Trophoblast cell (in vitro differentiated cells and primary cell): ENCODE measurements around the gene DBI.

ENCODE experiments used
- DNase-seq, 2 donors: peaks; one replicate each; pipeline ENCODE4 v3.0.0-alpha.2; 2016
- H2AFZ ChIP-seq: 2 replicates; pipeline ENCODE4 v1.6.1; 2013; ENCODE audit warnings: low read length, moderate library complexity, mild to moderate bottlenecking; ENCODE audit not compliant: insufficient read depth, poor library complexity
- H2AK5ac ChIP-seq: 2 replicates; pipeline ENCODE4 v1.6.1; 2013; ENCODE audit warnings: mild to moderate bottlenecking, low read length
- H2BK120ac ChIP-seq: 2 replicates; pipeline ENCODE4 v1.6.1; 2013; ENCODE audit warnings: low read length, mild to moderate bottlenecking, moderate library complexity; ENCODE audit not compliant: insufficient read depth, poor library complexity
- H2BK12ac ChIP-seq: 2 replicates; pipeline ENCODE4 v1.6.1; 2013; ENCODE audit warnings: mild to moderate bottlenecking, low read length, moderate library complexity
- H2BK5ac ChIP-seq: 2 replicates; pipeline ENCODE4 v1.6.1; 2013; ENCODE audit warnings: low read length, low read depth, moderate library complexity, mild to moderate bottlenecking; ENCODE audit not compliant: poor library complexity
- H3K14ac ChIP-seq: 2 replicates; pipeline ENCODE4 v1.6.1; 2013; ENCODE audit warnings: mild to moderate bottlenecking, low read length
- H3K18ac ChIP-seq: 2 replicates; pipeline ENCODE4 v1.6.1; 2013; ENCODE audit warnings: mild to moderate bottlenecking, low read length
- H3K23ac ChIP-seq: 2 replicates; pipeline ENCODE4 v1.6.1; 2013; ENCODE audit warnings: low read length
- H3K27ac ChIP-seq: 2 replicates; pipeline ENCODE4 v1.5.1; 2013; ENCODE audit warnings: low read depth, mild to moderate bottlenecking, inconsistent platforms, low read length, moderate library complexity
- H3K27me3 ChIP-seq: 2 replicates; pipeline ENCODE4 v1.6.1; 2013; ENCODE audit warnings: inconsistent platforms, mild to moderate bottlenecking, low read length, moderate library complexity; ENCODE audit not compliant: insufficient read depth
- H3K36me3 ChIP-seq, 2 experiments: 1 replicate in 1 of 2; 2 replicates in 1 of 2; pipeline ENCODE4 v1.6.1; 2013; ENCODE audit warnings: low read length in 2 of 2, mild to moderate bottlenecking in 2 of 2, moderate library complexity in 1 of 2; ENCODE audit not compliant: insufficient read depth in 2 of 2, control insufficient read depth in 1 of 2
- H3K4ac ChIP-seq: 2 replicates; pipeline ENCODE4 v1.6.1; 2013; ENCODE audit warnings: low read depth, mild to moderate bottlenecking, low read length, moderate library complexity
- H3K4me1 ChIP-seq, 2 experiments: 1 replicate in 1 of 2; 2 replicates in 1 of 2; pipeline ENCODE4 v1.6.1; 2013; ENCODE audit warnings: low read length in 2 of 2, mild to moderate bottlenecking in 2 of 2, moderate library complexity in 1 of 2; ENCODE audit not compliant: insufficient read depth in 2 of 2, control insufficient read depth in 1 of 2
- H3K4me2 ChIP-seq: 2 replicates; pipeline ENCODE4 v1.6.1; 2013; ENCODE audit warnings: inconsistent platforms, mild to moderate bottlenecking, low read length, moderate library complexity
- H3K4me3 ChIP-seq: 2 replicates; pipeline ENCODE4 v1.5.1; 2013; ENCODE audit warnings: mild to moderate bottlenecking, low read depth, low read length, inconsistent platforms
- H3K79me1 ChIP-seq: one replicate; pipeline ENCODE4 v1.6.1; 2013; ENCODE audit warnings: low read length
- H3K79me2 ChIP-seq: 2 replicates; pipeline ENCODE4 v1.6.1; 2013; ENCODE audit warnings: low read length, mild to moderate bottlenecking; ENCODE audit not compliant: control insufficient read depth, insufficient read depth, poor library complexity
- H3K9ac ChIP-seq: 2 replicates; pipeline ENCODE4 v1.6.1; 2013; ENCODE audit warnings: mild to moderate bottlenecking, low read length
- H3K9me3 ChIP-seq: 2 replicates; pipeline ENCODE4 v1.6.1; 2013; ENCODE audit warnings: low read depth, mild to moderate bottlenecking, control low read depth, inconsistent platforms, low read length; ENCODE audit not compliant: insufficient read depth
- H4K12ac ChIP-seq: 2 replicates; pipeline ENCODE4 v1.6.1; 2013; ENCODE audit warnings: low read depth, mild to moderate bottlenecking, low read length, moderate library complexity
- H4K8ac ChIP-seq: 2 replicates; pipeline ENCODE4 v1.6.1; 2013; ENCODE audit warnings: low read depth, mild to moderate bottlenecking, low read length, moderate library complexity
- H4K91ac ChIP-seq: one replicate; pipeline ENCODE4 v1.6.1; 2013; ENCODE audit warnings: low read depth, mild to moderate bottlenecking, low read length, moderate library complexity
- WGBS: extraction: QIAGEN DNeasy Blood & Tissue Kit; methylation state at CpG from one replicate; pipeline ENCODE4 v1.1.7; 2013; ENCODE audit warnings: missing lambda C conversion rate; ENCODE audit not compliant: insufficient read length, insufficient coverage; ENCODE audit errors: extremely low coverage; 5-methylcytosine and 5-hydroxymethylcytosine counted together

DBI gene

DNA sequence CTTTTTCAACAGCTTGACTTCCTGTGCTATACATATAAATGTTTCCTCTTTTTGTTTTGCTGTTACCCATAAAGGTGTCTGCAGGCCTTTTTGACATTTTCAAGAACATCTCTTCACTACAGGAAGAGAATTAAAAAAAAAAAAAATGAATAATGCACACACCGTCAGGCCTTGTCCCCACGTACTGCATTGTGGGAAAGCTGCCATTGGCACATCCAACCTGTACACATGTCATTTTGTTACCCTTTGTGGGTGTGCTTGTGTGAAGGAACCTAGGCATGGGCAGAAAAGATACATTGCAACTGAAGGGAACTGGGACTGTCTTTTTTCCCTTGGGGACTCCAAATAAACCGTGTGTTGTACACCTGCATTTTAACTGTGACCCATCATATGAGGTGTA, 48.1 kb downstream of the DBI start:
- H3K4me2 ChIP-seq, result no peak overlapping the region
- no peaks in the 10 kb centered on the region for H3K79me2 ChIP-seq
- H3K36me3 ChIP-seq, result no peaks in the 10 kb centered on the region
- no peak overlapping the region for H2BK120ac ChIP-seq
- no peak overlapping the region for H4K12ac ChIP-seq
- H3K23ac ChIP-seq, result no peak overlapping the region
- no peak overlapping the region for H3K18ac ChIP-seq
- DNase-seq, result no peak
- no peaks in the 10 kb centered on the region for H3K4me1 ChIP-seq
- WGBS, result no CpG with 5 or more reads among the region's 3 CpGs
- H3K79me1 ChIP-seq, result no peaks in the 10 kb centered on the region
- no peak overlapping the region for H3K4ac ChIP-seq
- no peak overlapping the region for H3K27ac ChIP-seq
- H3K9me3 ChIP-seq, result no peaks in the 10 kb centered on the region
- no peak overlapping the region for H4K8ac ChIP-seq
- H2AFZ ChIP-seq, result no peak overlapping the region
- no peak overlapping the region for H3K9ac ChIP-seq
- H3K27me3 ChIP-seq, result no peaks in the 10 kb centered on the region
- no peak overlapping the region for H3K4me3 ChIP-seq
- H4K91ac ChIP-seq, result no peak overlapping the region
- no peak overlapping the region for H2BK12ac ChIP-seq
- H3K14ac ChIP-seq, result no peak overlapping the region
- H2BK5ac ChIP-seq, result no peak overlapping the region
- no peak overlapping the region for H2AK5ac ChIP-seq

DNA sequence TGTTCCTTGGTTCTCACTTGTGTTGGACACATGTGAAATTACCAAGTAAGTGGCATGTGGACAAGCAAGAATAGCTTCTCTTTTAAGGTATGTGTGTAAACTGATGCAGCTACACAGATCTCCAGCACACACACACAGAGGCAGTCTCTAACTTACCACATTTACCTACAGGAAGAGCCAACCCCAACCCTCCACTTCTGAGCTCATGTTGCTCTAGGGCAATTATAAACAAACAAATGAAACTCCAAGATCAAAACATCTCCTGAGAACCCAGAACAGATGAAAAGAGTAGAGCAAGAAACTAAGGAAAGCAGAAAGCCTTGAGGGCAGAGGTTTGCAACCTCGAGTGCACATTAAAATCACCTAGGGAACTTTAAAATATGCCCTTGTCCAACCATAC, 48.9 kb downstream of the DBI start:
- no CpG with 5 or more reads among the region's 1 CpG for WGBS
- Histone ChIP-seq H3K9me3 (no peaks in the 10 kb centered on the region), H3K27me3 (no peaks in the 10 kb centered on the region), H3K79me1 (no peaks in the 10 kb centered on the region), H3K4ac (no peak overlapping the region), H3K9ac (no peak overlapping the region), H2BK12ac (no peak overlapping the region), H3K4me2 (no peak overlapping the region), H2BK120ac (peak overlapping the region; percentile 29), H4K91ac (no peak overlapping the region), H4K8ac (no peak overlapping the region), H3K36me3 (no peaks in the 10 kb centered on the region), H3K23ac (no peak overlapping the region), H3K79me2 (no peaks in the 10 kb centered on the region), H3K4me3 (no peak overlapping the region), H4K12ac (no peak overlapping the region), H3K27ac (no peak overlapping the region), H2BK5ac (no peak overlapping the region), H3K18ac (no peak overlapping the region), H2AK5ac (no peak overlapping the region), H3K4me1 (no peaks in the 10 kb centered on the region), H2AFZ (no peak overlapping the region), H3K14ac (no peak overlapping the region)
- DNase-seq, result no peak

DNA sequence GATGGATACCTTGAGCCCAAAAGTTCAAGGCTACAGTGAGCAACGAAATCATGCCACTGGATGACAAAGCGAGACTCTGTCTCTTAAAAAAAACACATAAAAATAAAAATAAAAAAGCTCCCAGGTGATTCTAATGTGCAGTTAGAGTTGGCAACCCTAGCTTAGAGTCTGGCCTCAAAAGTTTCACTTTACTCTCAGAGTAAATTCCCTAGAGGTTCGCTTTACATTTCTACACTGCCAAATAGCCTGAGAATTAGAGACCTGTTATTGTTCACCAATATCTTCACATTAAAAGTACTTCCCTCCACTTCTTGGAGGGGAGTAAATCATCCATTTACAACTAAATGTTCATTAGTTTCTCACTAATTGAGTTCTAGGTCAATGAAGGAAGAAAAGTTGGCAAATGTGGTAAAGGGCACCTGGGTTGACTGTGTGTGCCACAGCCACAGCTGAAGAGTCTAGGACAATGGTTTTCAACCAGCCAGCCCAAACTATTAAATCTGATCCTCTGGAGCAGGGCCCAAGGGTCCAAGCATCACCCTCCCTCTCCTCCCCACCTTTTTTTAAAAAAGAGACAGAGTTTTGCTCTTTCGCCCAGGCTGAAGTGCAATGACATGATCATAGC, 49.6 kb downstream of the DBI start:
- Histone ChIP-seq H4K91ac (no peak overlapping the region), H3K4me2 (no peak overlapping the region), H2AK5ac (no peak overlapping the region), H3K14ac (no peak overlapping the region), H3K4ac (no peak overlapping the region), H3K27ac (no peak overlapping the region), H2BK5ac (no peak overlapping the region), H2BK120ac (no peak overlapping the region), H2AFZ (no peak overlapping the region), H4K8ac (no peak overlapping the region), H3K9me3 (peaks cover 6% of the 10 kb centered on the region), H3K23ac (no peak overlapping the region), H3K4me3 (no peak overlapping the region), H4K12ac (no peak overlapping the region), H3K36me3 (no peaks in the 10 kb centered on the region), H3K79me2 (no peaks in the 10 kb centered on the region), H3K9ac (no peak overlapping the region), H3K18ac (no peak overlapping the region), H3K4me1 (no peaks in the 10 kb centered on the region), H2BK12ac (no peak overlapping the region), H3K79me1 (no peaks in the 10 kb centered on the region), H3K27me3 (no peaks in the 10 kb centered on the region)
- WGBS, result no CpG with 5 or more reads among the region's 4 CpGs
- no peak for DNase-seq

DNA sequence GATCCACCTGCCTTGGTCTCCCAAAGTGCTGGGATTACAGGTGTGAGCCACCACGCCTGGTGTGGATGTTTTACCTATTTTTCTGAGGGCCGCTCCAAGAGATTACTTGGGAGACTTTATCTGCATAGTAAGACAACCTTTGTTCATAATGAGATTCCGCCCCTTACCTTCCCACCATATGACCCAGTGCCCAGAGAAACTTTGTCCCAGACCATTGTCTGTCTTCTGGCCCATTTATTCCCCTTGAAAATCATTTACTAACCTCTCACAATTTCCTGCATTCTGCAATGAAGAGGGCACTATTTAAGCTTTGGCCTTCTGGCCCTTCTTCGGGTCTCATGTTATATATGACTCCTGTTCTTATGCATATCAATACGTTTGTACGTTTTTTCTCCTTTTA, 51.1 kb downstream of the DBI start:
- Histone ChIP-seq H2BK12ac (no peak overlapping the region), H3K14ac (no peak overlapping the region), H3K18ac (no peak overlapping the region), H3K79me1 (no peaks in the 10 kb centered on the region), H2AFZ (no peak overlapping the region), H3K4me3 (no peak overlapping the region), H3K27me3 (no peaks in the 10 kb centered on the region), H2BK120ac (no peak overlapping the region), H3K4me1 (no peaks in the 10 kb centered on the region), H3K9me3 (peaks cover 6% of the 10 kb centered on the region), H3K79me2 (no peaks in the 10 kb centered on the region), H2AK5ac (no peak overlapping the region), H3K4ac (no peak overlapping the region), H2BK5ac (no peak overlapping the region), H4K8ac (no peak overlapping the region), H4K91ac (no peak overlapping the region), H3K36me3 (no peaks in the 10 kb centered on the region), H3K23ac (no peak overlapping the region), H3K27ac (no peak overlapping the region), H3K4me2 (no peak overlapping the region), H4K12ac (no peak overlapping the region), H3K9ac (no peak overlapping the region)
- DNase-seq, result no peak
- no CpG with 5 or more reads among the region's 6 CpGs for WGBS
